GM23338 (cell line): Measurements from ENCODE around the gene ZNF324B. TPM values are rescaled to one million over a fixed set of nuclear protein-coding genes. Genes with fewer than 3 reads are reported as not detected.

Source experiments
- ATAC-seq: fragments of 200-7000 bp; cut with Tn5 transposase; 3 replicates; pipeline ENCODE4 v1.9.1; 2020
- DNase-seq: peaks from one replicate; pipeline ENCODE4 v3.0.0-alpha.2; 2015; ENCODE audit warnings: low spot score
- H2AFZ ChIP-seq: fragments of 200-600 bp; sonication (generic); 2 replicates; pipeline ENCODE4 v1.8.0; 2016; ENCODE audit warnings: antibody characterized with exemption, mild to moderate bottlenecking, moderate library complexity
- H3F3A ChIP-seq: fragments of 200-600 bp; sonication (generic); replicated peaks from 2 replicates; pipeline ENCODE4 v1.8.0; 2017; ENCODE audit warnings: antibody characterized with exemption, mixed run types, low read depth
- H3K27ac ChIP-seq: fragments of 200-600 bp; sonication (generic); 2 replicates; pipeline ENCODE4 v1.6.1; 2016; ENCODE audit warnings: low read depth
- H3K27me3 ChIP-seq: fragments of 200-600 bp; sonication (generic); 2 replicates; pipeline ENCODE4 v1.8.0; 2016; ENCODE audit warnings: mild to moderate bottlenecking, mixed run types, moderate library complexity; ENCODE audit not compliant: insufficient read depth
- H3K36me3 ChIP-seq: fragments of 200-600 bp; sonication (generic); 2 replicates; pipeline ENCODE4 v1.8.0; 2016; ENCODE audit warnings: mild to moderate bottlenecking; ENCODE audit not compliant: insufficient read depth
- H3K4me1 ChIP-seq: fragments of 200-600 bp; sonication (generic); 2 replicates; pipeline ENCODE4 v1.8.0; 2016; ENCODE audit warnings: mild to moderate bottlenecking, moderate library complexity; ENCODE audit not compliant: insufficient read depth
- H3K4me2 ChIP-seq: fragments of 200-600 bp; sonication (generic); 2 replicates; pipeline ENCODE4 v1.7.1; 2017; ENCODE audit warnings: mixed run types
- H3K4me3 ChIP-seq: fragments of 200-600 bp; sonication (generic); 2 replicates; pipeline ENCODE4 v1.6.1; 2016; ENCODE audit warnings: mixed run types
- H3K79me2 ChIP-seq: fragments of 200-600 bp; sonication (generic); replicated peaks from 2 replicates; pipeline ENCODE4 v1.8.0; 2017; ENCODE audit warnings: mild to moderate bottlenecking; ENCODE audit not compliant: insufficient read depth
- H3K9me2 ChIP-seq: fragments of 200-600 bp; sonication (generic); 2 replicates; pipeline ENCODE4 v1.8.0; 2017; ENCODE audit not compliant: insufficient read depth
- H4K20me1 ChIP-seq: fragments of 200-600 bp; sonication (generic); replicated peaks from 2 replicates; pipeline ENCODE4 v1.8.0; 2017; ENCODE audit warnings: mild to moderate bottlenecking; ENCODE audit not compliant: insufficient read depth
- H3K27ac Mint-ChIP-seq: 2 replicates; pipeline ENCODE4 v1.8.0; 2020; ENCODE audit warnings: inconsistent platforms, mild to moderate bottlenecking, moderate library complexity, mixed read lengths
- H3K27me3 Mint-ChIP-seq: 3 replicates; pipeline ENCODE4 v1.8.0; 2022; ENCODE audit warnings: low read depth, mild to moderate bottlenecking, moderate library complexity, mixed read lengths, inconsistent platforms; ENCODE audit not compliant: insufficient read depth, poor library complexity
- H3K36me3 Mint-ChIP-seq: 3 replicates; pipeline ENCODE4 v1.8.0; 2021; ENCODE audit warnings: low read depth, mild to moderate bottlenecking, inconsistent platforms, moderate library complexity, mixed read lengths
- H3K4me1 Mint-ChIP-seq: 3 replicates; pipeline ENCODE4 v1.8.0; 2020; ENCODE audit warnings: mild to moderate bottlenecking, inconsistent platforms, mixed read lengths
- H3K4me3 Mint-ChIP-seq: 3 replicates; pipeline ENCODE4 v1.8.0; 2021; ENCODE audit warnings: moderate library complexity, mild to moderate bottlenecking, inconsistent platforms, mixed read lengths
- H3K9me3 Mint-ChIP-seq: 3 replicates; pipeline ENCODE4 v1.8.0; 2020; ENCODE audit warnings: moderate library complexity, mild to moderate bottlenecking, inconsistent platforms, mixed read lengths
- CREB1 ChIP-seq: fragments of 250-450 bp; sonication (Bioruptor Pico); IDR thresholded peaks from 2 replicates; pipeline ENCODE4 v1.5.0; 2020; ENCODE audit warnings: low read depth, mild to moderate bottlenecking, moderate library complexity
- CTCF ChIP-seq, 2 experiments: fragments of 200-600 bp in 1 of 2; sonication (generic) in 1 of 2; conservative IDR thresholded peaks; 2 replicates each; pipeline versions ENCODE4 v1.5.1 to v1.6.1; 2016 to 2017; ENCODE audit warnings: antibody characterized with exemption in 2 of 2, low read depth in 2 of 2, mild to moderate bottlenecking in 2 of 2, moderate library complexity in 1 of 2
- ETS1 ChIP-seq: IDR thresholded peaks from 2 replicates; pipeline ENCODE4 v1.6.1; 2016; ENCODE audit warnings: antibody characterized with exemption
- EZH2 ChIP-seq: fragments of 200-600 bp; sonication (generic); IDR thresholded peaks from one replicate; pipeline ENCODE4 v1.8.0; 2017; ENCODE audit warnings: antibody characterized with exemption, mild to moderate bottlenecking, low read depth; ENCODE audit not compliant: unreplicated experiment
- EZH2phosphoT487 ChIP-seq: fragments of 200-600 bp; sonication (generic); IDR thresholded peaks from one replicate; pipeline ENCODE4 v1.8.1; 2018; ENCODE audit warnings: antibody characterized with exemption; ENCODE audit not compliant: unreplicated experiment
- JUNB ChIP-seq: IDR thresholded peaks from one replicate; pipeline ENCODE4 v1.6.1; 2016; ENCODE audit warnings: antibody characterized with exemption; ENCODE audit not compliant: unreplicated experiment
- NANOG ChIP-seq: IDR thresholded peaks from 2 replicates; pipeline ENCODE4 v1.6.1; 2016; ENCODE audit warnings: antibody characterized with exemption, borderline replicate concordance
- POLR2AphosphoS5 ChIP-seq: IDR thresholded peaks from 2 replicates; pipeline ENCODE4 v1.6.1; 2016; ENCODE audit warnings: antibody characterized with exemption, low read depth
- REST ChIP-seq: IDR thresholded peaks from one replicate; pipeline ENCODE4 v1.6.1; 2018; ENCODE audit warnings: antibody characterized with exemption; ENCODE audit not compliant: unreplicated experiment
- STAT1 ChIP-seq: IDR thresholded peaks from one replicate; pipeline ENCODE4 v1.6.1; 2016; ENCODE audit warnings: antibody characterized with exemption; ENCODE audit not compliant: unreplicated experiment
- ZNF114 ChIP-seq: fragments of 250-450 bp; sonication (Bioruptor Pico); IDR thresholded peaks from 2 replicates; pipeline ENCODE4 v1.5.0; 2020; ENCODE audit warnings: mild to moderate bottlenecking, moderate library complexity
- ZNF331 ChIP-seq: fragments of 250-450 bp; sonication (Bioruptor Pico); IDR thresholded peaks from 2 replicates; pipeline ENCODE4 v1.5.0; 2020; ENCODE audit warnings: low read depth, mild to moderate bottlenecking, moderate library complexity
- ZNF462 ChIP-seq: fragments of 250-450 bp; sonication (Bioruptor Pico); IDR thresholded peaks from 2 replicates; pipeline ENCODE4 v1.5.0; 2020; ENCODE audit warnings: mild to moderate bottlenecking, moderate library complexity
- polyA plus RNA-seq: library from polyadenylated mRNA; unstranded; fragments of >200 nt; fragmentation: Nextera tagmentation; extraction: Ambion mirVana; gene quantifications from 2 replicates; pipeline ENCODE4 v1.2.1, GENCODE V29; 2016
- total RNA-seq: library from RNA; depleted of rRNA; stranded (reverse); fragments of >200 nt; shearing (Covaris generic); gene quantifications from 2 replicates; pipeline ENCODE4 v1.2.3, GENCODE V29; 2014

ZNF324B gene
- total and polyA plus RNA-seq, 2 experiments from 2014 or later, result 0.50 to 4.7 TPM

- Mint-ChIP-seq H3K4me3 (no peak overlapping the region), H3K36me3 (no peaks in the 10 kb centered on the region; the same call in 2 of the 3 replicates), H3K4me1 (no peaks in the 10 kb centered on the region), H3K9me3 (no peaks in the 10 kb centered on the region; the same call in 2 of the 3 replicates), H3K27ac (no peak overlapping the region), H3K27me3 (no peaks in the 10 kb centered on the region)
- no peaks in the 10 kb centered on the region for H3K9me2 ChIP-seq
- H3F3A ChIP-seq, result no peaks in the 10 kb centered on the region
- no peak for TF ChIP-seq JUNB
- no peak for TF ChIP-seq REST
- TF ChIP-seq CREB1 (CRISPR knock-in tag), result no peak
- TF ChIP-seq NANOG, result no peak
- TF ChIP-seq ZNF114 (CRISPR knock-in tag), result no peak
- TF ChIP-seq ETS1, result no peak
- no peak for TF ChIP-seq ZNF331 (CRISPR knock-in tag)
- TF ChIP-seq EZH2, result no peak
- no peak for TF ChIP-seq POLR2AphosphoS5
- TF ChIP-seq STAT1, result no peak
- no peak for TF ChIP-seq CTCF (conservative IDR thresholded peaks at IDR 0.05; ENCODE audit: low read depth in 2 of 2)
- no peak for TF ChIP-seq EZH2phosphoT487
- TF ChIP-seq ZNF462 (CRISPR knock-in tag), result no peak
- peaks cover 4% of the 10 kb centered on the region; the same call in 1 of the 2 replicates for H4K20me1 ChIP-seq
- H3K4me3 ChIP-seq, result no peak overlapping the region
- ATAC-seq (no peak), DNase-seq (no peak)
- no peak overlapping the region for H2AFZ ChIP-seq
- no peaks in the 10 kb centered on the region for H3K36me3 ChIP-seq
- no peaks in the 10 kb centered on the region for H3K4me1 ChIP-seq
- no peak overlapping the region for H3K27ac ChIP-seq
- no peaks in the 10 kb centered on the region for H3K79me2 ChIP-seq
- H3K27me3 ChIP-seq, result no peaks in the 10 kb centered on the region
- H3K4me2 ChIP-seq, result no peak overlapping the region
Observed at GRCh38 chr19:58483776-58484175, 32.4 kb downstream of the ZNF324B start.
